Fibroblast of the aortic adventitia (primary cell): Measurements from ENCODE around the gene SORBS1. TPM values are rescaled to one million over a fixed set of nuclear protein-coding genes. Genes with fewer than 3 reads are reported as not detected.

ENCODE experiments used
- DNase-seq: peaks from one replicate; pipeline ENCODE4 v3.0.0-alpha.2; 2010; ENCODE audit warnings: low read depth
- H3K4me3 ChIP-seq: 2 replicates; pipeline ENCODE4 v1.5.1; 2011; ENCODE audit warnings: low read depth, mild to moderate bottlenecking, control low read depth, low read length, moderate library complexity
- total RNA-seq: library from RNA; depleted of rRNA; stranded (reverse); fragments of >200 nt; gene quantifications from 2 replicates; pipeline ENCODE4 v1.2.3, GENCODE V29; 2012; ENCODE audit warnings: low replicate concordance
- TF ChIP-seq, protein P1 (sequence below): IDR thresholded peaks from 2 replicates; pipeline ENCODE4 v1.5.1; 2011; ENCODE audit warnings: mild to moderate bottlenecking, low read length, control low read depth, inconsistent platforms; ENCODE audit not compliant: insufficient read depth

SORBS1 gene
- total RNA-seq, 1 donor, result 0.36 TPM

DNA sequence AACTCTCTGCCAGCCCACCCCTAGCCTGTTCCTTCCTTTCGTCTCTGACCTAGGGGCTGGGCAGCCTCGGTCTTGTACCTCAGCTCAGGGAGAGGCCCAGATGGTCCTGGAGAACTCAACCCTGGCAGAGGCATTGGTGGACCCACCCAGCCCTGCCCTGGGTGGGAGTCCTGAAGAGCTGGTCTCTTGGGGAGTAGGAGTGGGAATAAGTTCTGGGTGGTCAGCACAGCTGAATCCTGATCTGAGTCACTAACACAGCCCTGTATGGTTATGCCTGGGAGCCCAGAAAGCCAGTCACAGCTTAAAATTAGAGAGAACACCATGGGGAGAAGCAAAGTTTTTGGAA lies 84.0 kb downstream of the SORBS1 start:
- TF ChIP-seq, protein P1, sequence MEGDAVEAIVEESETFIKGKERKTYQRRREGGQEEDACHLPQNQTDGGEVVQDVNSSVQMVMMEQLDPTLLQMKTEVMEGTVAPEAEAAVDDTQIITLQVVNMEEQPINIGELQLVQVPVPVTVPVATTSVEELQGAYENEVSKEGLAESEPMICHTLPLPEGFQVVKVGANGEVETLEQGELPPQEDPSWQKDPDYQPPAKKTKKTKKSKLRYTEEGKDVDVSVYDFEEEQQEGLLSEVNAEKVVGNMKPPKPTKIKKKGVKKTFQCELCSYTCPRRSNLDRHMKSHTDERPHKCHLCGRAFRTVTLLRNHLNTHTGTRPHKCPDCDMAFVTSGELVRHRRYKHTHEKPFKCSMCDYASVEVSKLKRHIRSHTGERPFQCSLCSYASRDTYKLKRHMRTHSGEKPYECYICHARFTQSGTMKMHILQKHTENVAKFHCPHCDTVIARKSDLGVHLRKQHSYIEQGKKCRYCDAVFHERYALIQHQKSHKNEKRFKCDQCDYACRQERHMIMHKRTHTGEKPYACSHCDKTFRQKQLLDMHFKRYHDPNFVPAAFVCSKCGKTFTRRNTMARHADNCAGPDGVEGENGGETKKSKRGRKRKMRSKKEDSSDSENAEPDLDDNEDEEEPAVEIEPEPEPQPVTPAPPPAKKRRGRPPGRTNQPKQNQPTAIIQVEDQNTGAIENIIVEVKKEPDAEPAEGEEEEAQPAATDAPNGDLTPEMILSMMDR, result no peak
- H3K4me3 ChIP-seq, result no peak overlapping the region
- no peak for DNase-seq

DNA sequence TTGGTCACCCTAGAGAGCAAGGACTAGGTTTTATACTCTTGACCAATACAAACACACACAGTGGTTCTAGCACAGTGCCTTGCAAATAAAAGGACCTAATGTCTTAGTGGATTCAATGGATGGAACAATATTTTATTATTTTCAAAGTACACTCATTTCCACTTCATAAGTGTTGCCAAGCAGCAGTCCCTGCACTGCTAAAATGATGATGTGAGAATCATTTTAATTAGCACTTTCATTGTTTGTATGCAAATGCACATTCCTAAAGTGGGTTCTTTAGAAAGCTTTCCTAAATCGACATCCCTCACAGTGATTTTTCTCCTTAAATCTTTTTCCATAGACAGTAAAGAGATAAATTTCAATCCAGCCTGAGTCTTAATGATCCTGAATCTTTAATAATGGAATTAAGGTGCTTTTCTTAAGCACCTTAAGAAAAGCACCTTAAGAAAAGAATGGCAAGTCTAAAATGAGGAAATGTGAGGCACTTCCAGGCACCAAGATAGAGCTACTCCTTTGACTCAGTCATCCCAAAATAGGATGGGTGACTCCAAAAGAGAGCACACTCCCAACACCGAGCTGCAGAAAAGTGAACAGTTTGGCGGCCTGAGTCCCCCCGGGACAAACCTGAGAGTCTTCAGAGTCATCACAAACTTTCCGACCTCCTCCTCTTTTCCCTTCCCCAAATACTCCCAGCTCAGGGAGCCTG lies 84.5 kb downstream of the SORBS1 start:
- no peak for DNase-seq
- no peak overlapping the region for H3K4me3 ChIP-seq
- TF ChIP-seq, protein P1, result no peak

DNA sequence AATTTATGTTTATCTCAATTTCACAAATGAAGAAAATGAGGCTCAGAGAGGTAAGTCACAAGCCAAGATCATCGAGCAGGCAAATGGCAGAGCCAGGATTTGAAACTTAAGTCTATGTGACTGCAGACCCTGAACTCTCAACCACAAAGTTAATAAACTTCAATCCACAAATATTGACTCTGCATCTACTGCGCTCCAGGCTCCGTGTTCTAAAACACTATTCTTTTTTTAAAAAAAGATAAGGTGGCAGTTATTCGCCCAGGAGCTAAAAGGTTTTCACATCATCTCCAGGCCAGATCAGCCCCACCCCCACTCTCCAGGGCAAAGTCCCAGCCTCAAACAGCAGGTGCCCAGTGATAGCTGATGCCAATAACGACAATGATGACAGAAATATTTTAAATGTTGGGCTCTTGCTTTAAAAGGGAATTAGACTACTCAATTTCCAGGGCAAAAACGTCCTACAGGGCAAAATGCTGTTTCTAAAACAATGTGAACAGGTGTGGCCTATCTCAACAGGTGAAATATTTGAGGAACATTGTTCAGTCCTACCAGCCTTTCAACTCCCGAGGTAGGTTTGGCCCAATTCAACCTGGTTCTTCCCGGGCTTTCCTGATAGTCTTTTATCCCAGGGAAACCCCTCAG lies 85.2 kb downstream of the SORBS1 start:
- no peak overlapping the region for H3K4me3 ChIP-seq
- TF ChIP-seq, protein P1, result no peak
- DNase-seq, result no peak

DNA sequence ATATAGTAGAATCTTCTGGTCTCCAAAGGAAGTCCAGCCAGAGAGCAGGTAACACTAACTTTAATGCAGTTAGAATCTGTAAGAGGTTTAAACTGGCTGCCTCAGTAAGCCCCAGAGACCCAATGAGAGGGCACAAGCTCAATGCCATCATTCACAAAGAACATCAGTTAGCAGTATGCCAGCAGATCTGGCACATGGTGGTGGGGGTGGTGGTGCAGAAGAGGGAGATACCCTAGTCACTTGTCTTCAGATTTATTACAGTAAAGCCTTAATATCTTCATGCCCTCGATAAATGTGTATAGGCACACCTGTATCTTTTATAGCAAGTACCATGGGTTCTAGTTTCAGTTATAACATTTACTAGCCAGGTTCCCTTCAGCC lies 86.2 kb downstream of the SORBS1 start:
- no peak for DNase-seq

DNA sequence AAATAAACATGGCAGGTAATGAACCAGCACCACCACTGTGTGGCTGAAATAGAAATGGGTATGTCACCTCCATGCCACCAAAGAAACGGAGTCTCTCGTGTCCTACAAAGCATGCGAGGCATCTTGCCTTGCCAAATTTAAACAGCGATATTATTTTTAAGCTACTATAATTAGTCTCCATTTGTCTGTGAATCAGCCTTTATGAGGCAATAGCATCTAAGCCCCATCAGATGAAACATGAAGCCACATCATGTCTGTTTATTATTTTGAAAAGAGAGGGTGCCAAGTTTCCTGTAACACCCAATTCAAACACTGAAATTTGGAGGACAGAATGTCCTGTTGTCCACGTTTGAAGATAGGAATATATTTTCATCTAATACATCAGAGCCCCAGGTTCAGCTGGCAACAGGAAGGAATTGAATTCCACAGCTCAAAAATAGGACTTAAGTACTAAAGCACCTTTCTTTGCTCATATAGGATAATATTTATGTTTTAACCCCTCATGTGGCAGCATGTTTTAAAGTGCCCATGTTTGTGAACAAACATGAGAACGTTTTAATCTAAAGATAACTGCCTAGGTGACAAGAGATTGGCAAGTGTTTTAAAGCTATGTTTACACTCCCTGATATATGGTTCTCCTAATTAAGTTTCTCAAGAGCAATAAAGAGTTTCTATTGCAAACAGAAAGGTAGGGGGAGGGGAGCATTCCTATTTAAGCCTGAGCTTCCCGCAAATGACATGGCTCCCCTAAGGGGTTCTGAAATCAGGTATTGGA lies 86.8 kb downstream of the SORBS1 start:
- H3K4me3 ChIP-seq, result no peak overlapping the region
- DNase-seq, result peak; percentile 10
- TF ChIP-seq, protein P1, result no peak

More for the DNA sequence above, 86.2 kb downstream of the SORBS1 start:
- TF ChIP-seq, protein P1, result no peak
- H3K4me3 ChIP-seq, result no peak overlapping the region

DNA sequence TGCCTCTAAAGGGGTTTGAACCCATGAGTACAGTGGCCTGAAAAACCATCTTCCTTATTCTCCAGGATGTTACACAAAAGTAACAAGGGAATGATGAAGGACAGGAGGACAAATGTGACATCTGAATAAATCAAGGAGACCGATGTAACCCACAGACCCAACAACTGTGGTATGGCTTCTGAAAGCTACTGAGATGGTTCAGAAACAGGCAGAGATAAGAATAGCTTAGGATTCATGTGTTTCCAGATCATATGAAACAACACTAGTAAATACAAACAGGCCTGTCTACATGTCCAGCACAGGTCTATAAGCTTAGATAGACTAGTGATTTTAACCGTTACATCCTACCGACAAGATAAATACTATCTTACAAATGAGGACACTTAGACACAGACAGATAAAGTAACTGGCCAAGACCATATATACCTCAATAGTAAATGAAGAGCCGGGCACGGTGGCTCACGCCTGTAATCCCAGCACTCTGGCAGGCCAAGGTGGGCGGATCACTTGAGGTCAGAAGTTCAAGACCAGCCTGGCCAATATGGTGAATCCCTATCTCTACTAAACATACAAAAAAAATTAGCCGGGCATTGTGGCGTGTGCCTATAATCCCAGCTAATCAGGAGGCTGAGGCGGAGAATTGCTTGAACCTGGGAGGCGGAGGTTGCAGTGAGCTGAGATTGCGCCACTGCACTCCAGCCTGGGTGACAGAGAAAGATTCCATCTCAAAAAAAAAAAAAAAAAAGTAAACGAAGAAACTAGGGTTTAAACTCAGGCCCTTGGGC lies 88.7 kb downstream of the SORBS1 start:
- DNase-seq, result no peak
- TF ChIP-seq, protein P1, result no peak
- H3K4me3 ChIP-seq, result no peak overlapping the region
